HK-2 (cell line): ENCODE results near the gene CHRND.

ENCODE experiments used
- DNase-seq: peaks from one replicate; pipeline ENCODE4 v3.0.0-alpha.2; 2018; ENCODE audit not compliant: unreplicated experiment

CHRND gene

GRCh38 chr2:232487385-232488096 is 38.4 kb upstream of the CHRND start, which contains the start of gene ECEL1:
Gene ECEL1 (minus strand): TSS chr2:232487834. CDS start chr2:232486653, 1,181 bp downstream.
- no peak for DNase-seq

- DNase-seq = no peak
These were observed 37.8 kb upstream of the CHRND start for GRCh38 chr2:232488097-232488711.

DNA sequence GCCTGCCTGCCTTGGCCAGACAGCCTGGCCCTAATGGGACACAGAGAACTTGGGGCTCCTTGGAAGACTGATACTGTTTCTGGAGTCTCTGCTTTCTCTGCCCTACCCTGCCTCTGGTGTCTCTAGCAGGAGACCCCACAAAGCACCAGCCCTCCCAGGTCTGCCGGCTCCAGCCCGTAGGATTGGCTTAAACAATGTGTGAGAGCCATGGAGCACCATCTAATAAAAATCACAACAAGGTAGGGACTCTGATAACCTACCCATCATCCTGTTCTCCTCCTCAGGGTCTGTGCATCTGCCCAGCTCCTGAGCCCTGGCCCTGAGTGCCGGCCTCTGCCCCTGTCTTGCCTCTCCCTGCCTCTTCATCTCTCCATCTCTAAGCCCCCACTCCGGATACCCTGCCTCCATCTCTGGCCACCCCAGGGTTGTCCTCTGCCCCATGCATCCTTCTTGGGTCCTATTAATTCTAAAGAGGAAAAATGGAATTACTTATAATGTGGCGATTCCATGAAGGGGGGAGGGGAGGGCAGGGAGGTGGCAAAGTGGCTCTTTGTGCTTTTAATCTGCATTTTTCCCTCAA is 37.1 kb upstream of the CHRND start:
- DNase-seq = no peak

DNA sequence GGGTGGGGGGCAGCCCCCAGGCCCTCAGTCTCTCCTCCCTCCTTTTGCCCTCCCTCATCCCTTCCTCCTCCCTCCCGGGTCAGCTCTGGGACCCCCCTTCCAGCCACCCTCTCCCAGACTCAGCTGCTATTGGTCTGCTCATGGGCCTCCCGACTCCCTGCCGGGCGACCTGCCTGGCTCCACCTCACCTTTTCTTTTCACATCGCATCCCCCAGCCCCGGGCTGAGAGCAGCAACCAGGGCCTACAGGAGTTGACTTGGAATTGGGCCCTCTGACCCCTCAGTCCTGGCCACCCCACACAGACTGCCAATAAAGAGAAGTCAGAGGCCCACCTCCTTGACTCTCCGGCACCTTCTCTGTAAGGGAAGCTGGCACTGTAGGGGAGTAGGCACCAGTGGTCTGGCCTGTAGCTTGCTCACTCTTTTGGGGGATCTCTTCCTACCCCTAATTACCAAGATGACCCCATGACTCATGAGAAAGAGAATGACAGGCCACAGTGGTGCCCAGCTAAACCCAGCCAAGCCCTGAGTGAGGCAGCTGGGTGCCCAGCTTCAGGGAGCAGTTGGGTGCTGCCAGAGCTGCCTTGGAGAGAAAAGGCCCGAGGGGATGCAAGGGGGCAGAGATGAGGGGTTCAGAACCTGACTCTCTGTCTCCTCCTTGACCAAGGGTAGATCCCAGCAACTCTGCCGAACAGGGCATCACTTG is 36.3 kb upstream of the CHRND start:
- DNase-seq = no peak

DNA sequence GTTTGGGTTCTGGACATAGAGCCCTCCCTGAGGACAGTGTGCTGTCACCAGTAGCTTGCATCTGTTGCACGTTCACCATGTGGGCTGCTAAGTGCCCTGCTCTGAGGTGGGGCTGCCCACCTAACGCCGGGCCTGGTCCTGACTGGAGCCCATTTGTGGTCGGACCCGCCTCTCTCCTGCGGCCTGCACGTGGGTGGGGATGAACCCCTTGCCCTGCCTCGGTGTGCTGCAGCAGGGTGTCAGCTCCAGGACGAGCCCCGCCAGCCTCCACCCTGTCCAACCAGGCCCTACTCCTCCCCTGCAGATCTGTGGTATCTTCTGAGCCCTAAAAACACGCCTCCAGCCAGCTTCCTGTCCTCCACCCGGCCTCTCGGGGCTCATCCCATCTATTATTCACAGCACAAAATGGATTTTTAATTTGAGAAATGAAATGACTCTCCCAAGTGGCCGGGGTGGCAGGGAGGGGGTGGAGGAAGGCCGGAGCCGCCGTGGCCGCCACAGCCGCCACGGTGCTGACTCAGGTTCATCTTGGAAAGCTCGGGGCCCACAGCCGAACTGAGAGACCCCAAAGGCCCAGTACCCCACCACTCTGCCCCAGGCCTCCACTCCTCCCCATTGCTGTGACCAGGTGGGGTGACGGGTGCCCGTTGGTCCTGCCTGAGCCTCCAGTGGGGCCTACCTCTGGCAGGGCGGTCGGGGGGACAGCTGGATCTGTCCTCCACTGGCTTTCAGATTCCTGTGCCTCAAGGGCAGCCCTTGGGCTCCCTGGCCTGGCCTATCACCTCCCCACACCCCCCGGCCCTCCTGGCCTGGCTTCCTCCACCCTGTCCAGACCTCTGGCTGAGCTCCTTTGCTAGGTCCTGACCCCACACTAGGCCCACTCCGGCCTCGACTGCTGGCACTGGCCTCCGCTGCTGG is 35.5 kb upstream of the CHRND start:
- DNase-seq = no peak

DNA sequence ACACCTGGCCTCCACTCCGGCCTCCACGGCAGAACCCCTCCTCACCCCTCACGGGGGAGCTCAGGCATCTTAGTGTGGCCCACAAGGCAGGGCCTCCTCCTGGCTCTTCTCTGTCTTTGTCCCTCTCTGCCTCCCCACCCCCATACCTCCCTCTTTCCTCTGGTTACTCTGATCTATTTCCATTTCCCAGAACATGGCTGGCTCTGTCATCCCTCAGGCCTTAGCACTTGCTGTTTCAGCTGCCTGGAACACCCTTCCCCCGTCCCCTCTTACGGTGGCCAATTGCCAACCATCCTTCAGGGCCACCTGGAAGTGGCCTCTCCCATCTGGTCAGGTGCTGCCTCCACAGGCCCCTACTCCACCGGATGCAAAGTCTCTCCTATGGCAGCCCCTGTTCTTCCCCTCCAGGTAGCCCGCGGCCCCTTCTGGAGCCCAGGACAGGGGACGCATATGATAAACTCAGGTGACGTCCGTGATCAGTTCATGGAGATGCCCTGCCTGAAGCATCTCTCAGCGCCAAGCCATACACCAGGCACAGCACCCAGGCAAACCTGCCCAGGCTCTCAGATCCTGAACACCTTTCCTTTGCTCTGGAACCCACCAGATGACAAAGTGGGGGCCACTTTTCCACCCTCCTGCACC is 34.7 kb upstream of the CHRND start:
- no peak for DNase-seq

DNA sequence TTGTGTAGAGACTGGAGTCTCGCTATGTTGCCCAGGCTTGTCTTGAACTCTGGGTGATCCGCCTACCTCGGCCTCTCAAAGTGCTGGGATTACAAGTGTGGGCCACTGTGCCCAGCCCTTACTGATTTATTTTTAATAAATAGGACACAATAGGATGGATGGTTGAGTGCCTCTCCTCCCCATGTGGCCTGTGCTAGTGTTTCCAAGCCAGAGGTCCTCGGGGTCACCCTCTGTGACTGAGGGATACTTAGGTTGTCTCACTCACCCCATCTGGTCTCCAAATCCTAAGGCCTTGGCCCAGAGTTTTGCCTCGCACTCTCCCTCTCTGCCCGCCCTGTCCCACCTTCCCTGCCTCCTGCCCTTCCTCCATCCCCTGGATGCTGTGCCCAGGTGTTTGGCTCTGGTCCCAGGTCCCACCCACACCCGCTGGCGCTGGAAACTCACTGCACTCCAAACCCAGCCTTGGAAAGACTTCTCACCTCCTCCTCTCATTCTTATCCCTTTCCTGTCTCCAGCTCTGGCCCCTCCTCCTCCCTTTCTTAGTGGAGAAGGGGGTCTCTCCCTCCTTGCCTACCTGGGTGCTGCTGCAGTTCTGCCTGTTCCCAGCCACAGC is 33.6 kb upstream of the CHRND start:
- no peak for DNase-seq

DNA sequence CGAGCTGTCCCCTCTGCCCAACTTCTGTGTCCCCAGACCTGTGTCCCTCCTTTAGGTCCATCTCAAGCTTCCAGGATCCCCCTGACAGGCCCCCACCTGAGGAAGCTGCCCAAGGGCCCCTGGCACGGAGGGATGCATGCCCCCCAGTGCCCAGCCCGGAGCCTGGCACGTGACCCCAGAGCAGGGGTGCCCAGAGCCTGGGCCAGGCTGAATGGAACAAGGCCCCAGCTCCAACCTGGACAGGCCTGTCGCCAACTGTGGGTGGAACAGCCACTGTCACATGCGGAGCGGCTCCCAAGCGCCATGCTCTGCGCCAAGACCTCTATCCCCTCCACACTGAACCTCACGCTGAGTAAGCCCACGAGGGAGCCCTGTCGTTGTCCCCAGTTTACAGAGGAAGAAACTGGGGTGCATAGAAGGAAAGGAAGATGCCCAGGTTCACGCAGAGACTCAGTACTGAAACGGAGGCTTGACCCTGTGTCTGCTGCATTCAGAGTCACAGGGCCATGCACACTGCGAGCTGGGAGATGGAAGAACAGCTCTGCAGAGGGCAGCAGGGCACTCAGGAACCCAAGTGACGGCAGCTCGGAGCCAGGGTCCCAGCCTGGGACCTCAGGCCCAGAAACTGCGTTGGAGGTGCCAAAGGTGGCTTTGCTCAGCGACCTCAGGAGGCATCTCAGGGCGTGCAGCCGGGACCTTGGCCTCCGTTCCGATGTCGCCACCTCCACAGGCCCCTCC is 32.8 kb upstream of the CHRND start:
- DNase-seq = no peak

GRCh38 chr2:232493701-232494474 is 32.1 kb upstream of the CHRND start:
- DNase-seq = no peak

GRCh38 chr2:232494542-232494941 is 31.4 kb upstream of the CHRND start:
- no peak for DNase-seq

DNA sequence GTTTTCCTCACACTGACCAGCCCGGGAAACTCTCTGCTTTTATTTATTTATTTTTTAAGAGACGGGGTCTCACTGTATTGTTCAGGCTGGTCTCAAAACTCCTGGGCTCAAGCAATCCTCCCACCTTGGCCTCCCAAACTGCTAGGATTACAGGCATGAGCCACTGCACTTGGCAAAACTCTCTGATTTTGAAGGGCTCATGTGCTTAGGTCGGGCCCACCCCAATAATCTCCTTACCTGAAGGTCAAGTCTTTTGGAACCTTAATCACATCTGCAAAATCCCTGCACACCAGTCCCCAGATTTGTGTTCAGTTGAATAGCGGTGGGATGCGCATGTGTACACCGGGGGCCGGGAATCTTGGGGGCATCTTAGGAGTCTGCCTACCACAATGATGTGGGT is 30.7 kb upstream of the CHRND start:
- no peak for DNase-seq

DNA sequence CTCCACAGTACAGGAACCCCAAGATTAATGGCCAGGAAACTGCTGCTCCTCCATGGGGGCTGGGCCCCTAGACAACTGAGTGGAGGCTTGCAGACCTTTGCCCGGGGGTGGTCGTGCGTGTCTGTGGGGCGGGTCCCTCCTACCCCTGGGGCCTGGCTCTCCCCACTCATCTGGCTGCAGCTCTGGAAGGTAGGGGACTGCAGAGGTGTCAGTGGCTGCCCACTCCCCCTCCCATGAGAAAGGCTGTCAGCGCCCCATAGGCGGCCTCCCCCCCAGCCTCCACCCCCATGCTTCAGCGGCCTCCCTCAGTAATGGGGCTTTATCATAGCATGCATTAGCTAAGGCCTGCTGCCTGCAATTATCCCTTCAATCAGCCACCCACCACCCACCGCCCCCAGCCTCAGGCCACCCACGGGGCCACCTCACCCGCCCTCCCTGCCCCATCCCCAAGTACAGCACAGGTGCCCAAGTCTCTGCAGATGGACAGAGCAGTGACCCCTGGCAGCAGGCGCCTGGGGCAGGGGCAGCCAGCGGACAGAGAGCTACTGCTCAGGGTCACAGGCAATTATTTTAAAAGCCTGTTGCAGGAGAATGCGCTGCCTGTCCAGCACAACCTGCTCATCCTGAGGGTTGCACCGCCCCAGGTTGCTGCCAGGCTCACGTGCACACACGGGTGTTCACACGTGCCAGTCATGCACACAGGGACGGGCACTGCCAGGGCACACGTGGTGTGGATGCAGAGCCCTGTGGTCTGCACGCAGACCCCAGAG is 29.3 kb upstream of the CHRND start:
- DNase-seq = no peak

DNA sequence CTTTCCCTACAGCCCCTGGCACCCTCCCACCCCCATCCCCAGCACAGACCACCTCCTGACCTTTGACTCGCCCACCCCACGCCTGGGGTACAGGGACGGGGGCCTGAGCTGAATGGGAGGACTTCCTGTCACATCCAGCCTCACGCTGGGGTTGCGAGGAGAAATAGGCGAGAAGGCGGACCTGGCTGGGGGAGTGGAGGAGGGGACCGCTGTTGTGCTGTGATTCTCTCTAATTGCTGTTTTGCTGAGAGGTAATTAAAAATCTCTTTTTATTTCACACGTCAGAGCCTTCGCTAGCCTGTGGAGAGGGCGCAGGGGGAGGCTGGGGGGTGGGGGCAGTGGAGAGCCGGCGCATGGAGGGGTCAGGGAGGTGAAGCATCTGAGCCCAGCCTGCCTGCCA is 28.6 kb upstream of the CHRND start:
- no peak for DNase-seq

DNA sequence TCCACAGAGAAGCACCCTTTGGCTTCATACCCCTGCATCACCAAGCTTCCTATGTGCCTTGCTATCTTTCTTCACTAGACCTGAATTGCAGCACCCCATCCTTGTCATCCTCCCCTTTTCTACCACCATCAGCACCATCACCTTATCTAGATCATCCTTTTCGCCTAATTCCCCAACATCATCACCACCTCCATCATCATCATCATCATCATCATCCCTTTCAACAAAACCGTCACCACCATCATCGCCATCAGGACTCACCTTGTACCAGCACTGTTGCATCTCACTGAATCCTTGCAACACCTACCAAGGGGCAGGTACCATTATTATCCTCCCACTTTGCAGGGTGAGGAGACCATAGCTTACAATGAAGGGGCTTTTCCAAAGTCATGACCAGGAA is 27.5 kb upstream of the CHRND start:
- no peak for DNase-seq

DNA sequence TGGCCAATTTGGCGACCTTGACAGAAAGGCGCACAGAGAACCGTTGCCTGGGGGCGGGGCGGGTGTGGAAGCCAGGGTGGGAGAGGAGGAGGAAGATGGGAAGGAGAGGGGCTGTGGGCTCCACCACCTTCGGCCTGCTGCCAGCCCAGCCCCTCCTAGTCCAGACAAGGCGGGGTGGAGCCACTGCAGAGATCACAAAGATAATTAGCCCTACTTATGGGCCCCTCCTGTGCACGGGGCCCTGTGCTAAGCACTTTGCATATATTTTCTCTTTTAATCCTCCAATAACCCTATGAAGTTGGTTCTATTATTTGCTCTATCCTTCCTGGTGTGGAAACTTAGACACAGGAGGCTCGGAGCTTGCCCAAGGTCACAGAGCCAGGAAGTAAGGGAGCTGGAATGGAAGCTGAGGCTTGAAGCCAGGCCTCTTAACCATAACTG is 24.6 kb upstream of the CHRND start:
- no peak for DNase-seq

DNA sequence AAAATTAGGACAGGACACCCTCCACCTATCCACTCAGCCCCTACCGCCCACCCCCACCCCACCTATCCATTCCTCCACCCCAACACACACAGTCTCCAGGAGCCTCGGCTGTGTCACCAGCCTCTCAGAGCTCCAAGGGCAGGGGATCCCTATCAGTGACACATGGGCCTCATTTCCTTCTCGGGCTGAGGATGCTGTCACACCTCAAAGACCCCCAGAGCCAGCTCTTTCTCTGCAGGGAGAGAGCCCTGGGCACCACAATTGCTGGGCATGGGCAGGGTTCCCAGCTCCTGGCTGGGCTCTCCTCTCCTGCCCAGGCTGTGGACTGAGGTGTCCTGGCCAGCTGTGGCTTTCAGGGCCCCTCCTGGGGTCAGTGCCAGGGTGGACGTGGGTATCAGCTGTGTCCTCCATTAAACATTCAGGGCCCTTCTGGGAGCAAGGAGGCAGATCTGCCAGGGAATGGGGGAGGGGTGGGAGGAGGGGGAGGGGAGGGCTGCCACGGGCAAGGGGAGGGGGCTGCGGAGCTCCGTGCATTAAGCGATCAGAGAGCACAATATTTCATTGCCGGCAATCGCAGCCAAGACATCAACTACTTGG is 24.1 kb upstream of the CHRND start:
- no peak for DNase-seq

DNA sequence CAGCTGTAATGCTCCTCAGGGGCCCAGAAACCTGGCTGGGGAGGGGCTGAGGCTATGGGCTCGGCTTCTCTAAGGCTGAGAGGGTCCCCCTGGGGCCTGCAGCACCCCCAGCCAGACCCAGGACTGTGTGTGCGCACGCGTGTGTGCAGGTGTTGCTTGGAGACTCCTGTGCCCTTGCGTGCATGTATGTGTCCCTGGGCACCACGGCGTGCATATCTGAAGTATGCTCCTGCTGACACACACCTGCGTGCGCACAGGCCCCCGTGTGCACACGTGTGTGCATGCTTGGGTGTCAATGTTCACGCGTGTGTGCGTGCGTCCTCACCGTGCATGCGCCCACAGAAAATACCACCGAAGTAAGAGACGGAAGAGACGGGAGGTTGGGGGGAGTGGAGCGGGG is 23.4 kb upstream of the CHRND start:
- DNase-seq = no peak
